Inflammatory macrophage treated with lipopolysaccharide for 4 hours (primary cell): ENCODE results near the gene CREB5.
"Not testable (repeated sequence)": the region's sequence is repeated elsewhere in the genome, so short reads cannot be mapped to it uniquely, and the experiment has no call there.

Source experiments
- DNase-seq: peaks from one replicate; pipeline ENCODE4 v3.0.0-alpha.2; 2020

The CREB5 gene

GRCh38 chr7:28758186-28758585 is 345.9 kb downstream of the CREB5 start:
- no peak for DNase-seq

- no peak for DNase-seq
Observed at GRCh38 chr7:28759475-28759971, 347.2 kb downstream of the CREB5 start.

GRCh38 chr7:28761505-28761904 is 349.2 kb downstream of the CREB5 start:
- no peak for DNase-seq

- DNase-seq = no peak
Observed at GRCh38 chr7:28762651-28763050, 350.3 kb downstream of the CREB5 start.

- DNase-seq = no peak
Observed at GRCh38 chr7:28766359-28766758, 354.0 kb downstream of the CREB5 start.

- no peak for DNase-seq
Observed at GRCh38 chr7:28767356-28767755, 355.0 kb downstream of the CREB5 start.

GRCh38 chr7:28768577-28769147 is 356.3 kb downstream of the CREB5 start:
- peak; percentile 95 for DNase-seq

GRCh38 chr7:28771906-28772622 is 359.7 kb downstream of the CREB5 start:
- peak; percentile 77 for DNase-seq

- no peak for DNase-seq
Observed at GRCh38 chr7:28773423-28774145, 361.3 kb downstream of the CREB5 start.

GRCh38 chr7:28774261-28774988 is 362.1 kb downstream of the CREB5 start:
- DNase-seq = no peak

GRCh38 chr7:28776463-28777157 is 364.3 kb downstream of the CREB5 start:
- DNase-seq = no peak

GRCh38 chr7:28778786-28779185 is 366.5 kb downstream of the CREB5 start:
- DNase-seq = peak; percentile 42

GRCh38 chr7:28779954-28780353 is 367.6 kb downstream of the CREB5 start:
- peak; percentile 59 for DNase-seq

GRCh38 chr7:28782362-28782761 is 370.0 kb downstream of the CREB5 start:
- peak; percentile 70 for DNase-seq

- DNase-seq = no peak
Observed at GRCh38 chr7:28784171-28784902, 372.0 kb downstream of the CREB5 start.

- no peak for DNase-seq
Observed at GRCh38 chr7:28785041-28785995, 373.0 kb downstream of the CREB5 start.

GRCh38 chr7:28786156-28786555 is 373.8 kb downstream of the CREB5 start:
- not testable (repeated sequence) for DNase-seq

- no peak for DNase-seq
Observed at GRCh38 chr7:28787106-28787505, 374.8 kb downstream of the CREB5 start.

- DNase-seq = no peak
Observed at GRCh38 chr7:28790467-28790866, 378.1 kb downstream of the CREB5 start.

- DNase-seq = no peak
Observed at GRCh38 chr7:28792858-28793257, 380.5 kb downstream of the CREB5 start.
